ENCODE data around the gene BIRC7. TPM values are rescaled to one million over a fixed set of nuclear protein-coding genes. Genes with fewer than 3 reads are reported as not detected.

BIRC7 gene
- total RNA-seq, 4 donors from 2014 or later, result 0.49 to 3.0 (median 1.7) TPM

DNA sequence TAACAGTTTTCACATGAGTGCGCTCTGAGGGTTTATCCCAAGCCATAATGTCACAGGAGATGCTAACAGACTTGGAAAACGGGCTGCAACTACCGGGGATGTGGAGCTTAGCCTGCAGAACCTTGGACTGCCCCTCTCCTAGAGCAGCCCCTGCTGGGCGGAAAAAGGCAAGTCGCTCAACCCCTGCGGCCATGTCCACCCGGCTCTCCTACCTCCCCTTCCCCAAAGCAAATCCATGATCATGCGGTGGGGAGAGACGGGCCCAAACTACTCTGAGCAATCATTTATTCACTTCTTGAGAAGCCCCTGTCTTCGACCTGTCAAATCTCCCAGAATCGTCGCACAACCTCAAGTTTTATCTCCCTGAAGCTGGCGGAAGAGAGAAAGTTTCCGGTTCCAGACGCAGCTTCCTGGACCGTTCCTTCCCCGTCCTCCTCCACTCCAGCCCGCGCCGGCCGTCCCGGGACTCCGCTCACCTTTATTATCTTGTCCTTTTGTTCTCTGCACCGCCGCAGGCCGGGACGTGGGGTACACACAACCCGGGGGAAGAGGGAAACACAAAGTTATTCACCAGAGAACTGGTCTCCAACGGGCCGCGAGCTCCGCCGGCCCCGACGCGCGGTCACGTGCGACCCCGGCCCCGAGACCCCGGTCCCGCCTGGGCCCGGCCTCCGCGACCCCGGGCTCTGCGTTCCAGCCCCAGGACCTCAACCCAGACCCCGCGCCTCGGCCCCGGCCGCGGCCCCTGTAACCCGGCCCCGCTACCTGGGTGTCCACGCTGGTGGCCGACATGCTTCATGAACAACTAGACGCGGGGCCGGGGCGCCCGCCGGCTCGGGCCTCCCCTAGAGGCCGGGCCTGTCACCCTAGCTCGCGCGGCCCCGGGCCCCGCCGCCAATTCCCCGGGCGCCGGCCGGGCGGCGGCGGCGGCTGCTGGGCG lies 20.3 kb upstream of the BIRC7 start:
- Histone ChIP-seq H3K36me3 (peaks cover 35% of the 10 kb centered on the region), H3K4me3 (peak overlapping the region; percentile 98), H3K27me3 (peaks cover 5% of the 10 kb centered on the region), H3K9me3 (no peaks in the 10 kb centered on the region), H3K4me1 (peaks cover 49% of the 10 kb centered on the region), H3K27ac (peak overlapping the region; percentile 85)
- 3% methylated on average over 48 of the region's 81 CpGs for WGBS
- TF ChIP-seq POLR2AphosphoS5 (IDR thresholded peaks at IDR 0.05) (no peak), POLR2A (IDR thresholded peaks at IDR 0.05) (no peak), CTCF (IDR thresholded peaks at IDR 0.05) (no peak), EP300 (IDR thresholded peaks at IDR 0.05) (no peak)
- no peak for DNase-seq (ENCODE audit: low spot score in 2 of 2)

GRCh38 chr20:63216041-63216848 lies 19.5 kb upstream of the BIRC7 start, which contains the start of gene YTHDF1:
Gene YTHDF1, minus strand, starts transcription at chr20:63216131. Its CDS starts 239 bp downstream, at chr20:63215892.
- peak within 1 kb of the TSS; percentile 85 for H3K27ac ChIP-seq
- peaks cover 26% of the 10 kb centered on the region for H3K36me3 ChIP-seq
- no peaks in the 10 kb centered on the region for H3K9me3 ChIP-seq
- DNase-seq (ENCODE audit: low spot score in 2 of 2), result peak; percentile 97
- peak within 1 kb of the TSS; percentile 98 for H3K4me3 ChIP-seq
- TF ChIP-seq POLR2AphosphoS5 (IDR thresholded peaks at IDR 0.05), result no peak
- TF ChIP-seq EP300 (IDR thresholded peaks at IDR 0.05), result no peak
- TF ChIP-seq POLR2A (IDR thresholded peaks at IDR 0.05), result peak; percentile 53 to 70
- TF ChIP-seq CTCF (IDR thresholded peaks at IDR 0.05), result no peak
- peaks cover 5% of the 10 kb centered on the region for H3K27me3 ChIP-seq
- 5% methylated on average over 13 of the region's 96 CpGs for WGBS
- peaks cover 48% of the 10 kb centered on the region for H3K4me1 ChIP-seq

DNA sequence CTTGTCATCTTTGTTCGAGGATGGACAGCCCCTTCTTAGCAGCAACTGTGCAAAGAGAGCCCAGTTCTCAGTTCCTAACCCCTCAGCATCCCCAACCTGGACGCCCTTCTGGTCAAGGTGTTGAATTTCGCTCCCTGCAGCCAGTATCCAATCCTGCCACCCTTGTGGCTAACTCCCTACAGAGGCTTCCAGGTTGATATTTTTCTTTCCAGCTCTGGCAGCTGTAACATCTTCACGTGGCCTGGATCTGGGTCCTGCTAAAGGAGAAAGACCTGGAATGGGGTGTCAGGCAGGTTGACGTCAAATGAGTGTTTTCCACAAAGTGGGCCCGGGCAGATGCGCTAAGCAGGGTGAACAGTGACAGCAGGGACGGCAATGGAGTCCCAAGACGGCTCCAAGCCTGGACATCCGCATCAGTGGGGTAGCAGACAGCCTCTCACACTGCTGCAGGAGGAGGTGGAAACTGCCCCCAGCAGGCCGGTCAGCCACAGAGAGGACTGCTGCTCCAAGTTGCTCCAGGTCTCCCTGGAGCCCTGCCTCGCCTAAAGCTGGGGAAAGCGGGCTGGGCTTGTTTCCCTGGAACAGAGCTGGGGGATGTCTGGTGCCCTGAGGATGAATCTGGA lies 18.7 kb upstream of the BIRC7 start:
- TF ChIP-seq CTCF (IDR thresholded peaks at IDR 0.05) (no peak), POLR2A (IDR thresholded peaks at IDR 0.05) (no peak), EP300 (IDR thresholded peaks at IDR 0.05) (no peak)
- Histone ChIP-seq H3K27ac (peak overlapping the region; percentile 85), H3K36me3 (peaks cover 20% of the 10 kb centered on the region), H3K4me1 (peaks cover 40% of the 10 kb centered on the region), H3K27me3 (peaks cover 5% of the 10 kb centered on the region), H3K9me3 (no peaks in the 10 kb centered on the region), H3K4me3 (peak overlapping the region; percentile 98)
- WGBS, result 81% methylated on average over 11 of the region's 13 CpGs
- no peak for DNase-seq (ENCODE audit: low spot score in 2 of 2)

DNA sequence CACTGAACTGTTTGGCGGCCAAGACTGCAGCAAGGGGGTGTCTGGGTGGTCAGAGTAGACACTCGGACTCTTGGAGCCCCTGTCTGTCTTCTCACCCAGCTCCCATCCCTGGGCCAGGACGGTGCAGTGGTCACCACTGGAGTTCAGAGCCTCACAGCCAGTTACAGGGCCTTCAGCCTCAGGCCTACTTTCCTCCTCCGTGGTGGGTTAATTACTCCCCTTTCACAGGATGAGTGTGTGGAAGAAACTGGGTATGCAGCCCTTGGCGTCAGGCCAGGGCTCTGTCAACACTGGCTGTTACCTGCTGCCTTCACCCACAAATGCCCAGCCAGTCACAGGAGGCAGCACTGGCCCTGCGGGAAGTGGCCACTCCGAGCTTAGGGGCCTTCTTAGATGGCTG lies 18.0 kb upstream of the BIRC7 start:
- 76% methylated on average over 7 of the region's 7 CpGs for WGBS
- DNase-seq (ENCODE audit: low spot score in 2 of 2), result no peak
- Histone ChIP-seq H3K4me1 (peaks cover 33% of the 10 kb centered on the region), H3K36me3 (peaks cover 12% of the 10 kb centered on the region), H3K27me3 (peaks cover 5% of the 10 kb centered on the region), H3K9me3 (no peaks in the 10 kb centered on the region), H3K27ac (no peak overlapping the region), H3K4me3 (no peak overlapping the region)
- TF ChIP-seq EP300 (IDR thresholded peaks at IDR 0.05) (no peak), CTCF (IDR thresholded peaks at IDR 0.05) (no peak), POLR2AphosphoS5 (IDR thresholded peaks at IDR 0.05) (no peak), POLR2A (IDR thresholded peaks at IDR 0.05) (no peak)
